Left ventricle myocardium inferior (tissue), 1 donor: ENCODE results near the gene EHBP1L1. TPM values are rescaled to one million over a fixed set of nuclear protein-coding genes. Genes with fewer than 3 reads are reported as not detected.

Experiments used
- DNase-seq: peaks from one replicate; pipeline ENCODE4 v3.0.0-alpha.2; 2020
- H3K27ac ChIP-seq: fragments of 200-600 bp; replicated peaks from 2 replicates; pipeline ENCODE4 v1.8.0; 2021
- H3K27me3 ChIP-seq: fragments of 200-600 bp; 2 replicates; pipeline ENCODE4 v1.8.0; 2021; ENCODE audit warnings: low read depth
- H3K36me3 ChIP-seq: fragments of 200-600 bp; 2 replicates; pipeline ENCODE4 v1.8.0; 2021
- H3K4me1 ChIP-seq: fragments of 200-600 bp; 2 replicates; pipeline ENCODE4 v1.8.0; 2021
- H3K4me3 ChIP-seq: fragments of 200-600 bp; 2 replicates; pipeline ENCODE4 v1.8.0; 2021; ENCODE audit warnings: mild to moderate bottlenecking, moderate library complexity
- H3K9me3 ChIP-seq: fragments of 200-600 bp; replicated peaks from 2 replicates; pipeline ENCODE4 v1.8.0; 2021
- CTCF ChIP-seq: fragments of 200-600 bp; IDR thresholded peaks from 2 replicates; pipeline ENCODE4 v1.8.0; 2021; ENCODE audit warnings: antibody characterized with exemption, mild to moderate bottlenecking, borderline replicate concordance
- intact Hi-C: fragments of 100-400 bp; cut with micrococcal nuclease; formaldehyde crosslinking; loops from one replicate; pipeline ENCODE4 v1.11.0; 2022
- total RNA-seq: library from RNA; stranded (reverse); fragmentation: NEBNext Ultra II Directional; extraction: Animal tissue kit (Norgen Biotek cat#: 25700); gene quantifications from one replicate; pipeline ENCODE4 v1.2.1, GENCODE V29; 2021
- donor health status: DM: no; HTN: yes; CAD: no; lungs with severe emphysema.

EHBP1L1 gene
- total RNA-seq, 1 donor from 2014 or later, result 69.5 TPM

GRCh38 chr11:65541093-65541982, 34.5 kb upstream of the EHBP1L1 start:
- Histone ChIP-seq H3K36me3 (peaks cover 28% of the 10 kb centered on the region), H3K27me3 (no peaks in the 10 kb centered on the region)
- intact Hi-C loops, result no loop called here

GRCh38 chr11:65542738-65543390, 33.0 kb upstream of the EHBP1L1 start:
- no peak for TF ChIP-seq CTCF
- H3K4me1 ChIP-seq, result peaks cover 29% of the 10 kb centered on the region
- intact Hi-C loops, result no loop called here

More at GRCh38 chr11:65541093-65541982, 34.5 kb upstream of the EHBP1L1 start:
- H3K4me1 ChIP-seq, result peaks cover 29% of the 10 kb centered on the region
- peak overlapping the region; percentile 94 for H3K27ac ChIP-seq
- no peaks in the 10 kb centered on the region for H3K9me3 ChIP-seq
- peak overlapping the region; percentile 65 for H3K4me3 ChIP-seq
- no peak for DNase-seq
- no peak for TF ChIP-seq CTCF

GRCh38 chr11:65545853-65546216, 30.0 kb upstream of the EHBP1L1 start:
- Histone ChIP-seq H3K27ac (no peak overlapping the region), H3K4me3 (no peak overlapping the region), H3K9me3 (no peaks in the 10 kb centered on the region), H3K4me1 (peaks cover 13% of the 10 kb centered on the region), H3K27me3 (no peaks in the 10 kb centered on the region), H3K36me3 (peaks cover 42% of the 10 kb centered on the region)
- DNase-seq, result no peak
- intact Hi-C loops, result no loop called here
- TF ChIP-seq CTCF, result no peak

More at GRCh38 chr11:65542738-65543390, 33.0 kb upstream of the EHBP1L1 start:
- no peak overlapping the region for H3K4me3 ChIP-seq
- no peak overlapping the region for H3K27ac ChIP-seq
- H3K36me3 ChIP-seq, result peaks cover 30% of the 10 kb centered on the region
- no peak for DNase-seq
- H3K27me3 ChIP-seq, result no peaks in the 10 kb centered on the region
- no peaks in the 10 kb centered on the region for H3K9me3 ChIP-seq

- Histone ChIP-seq H3K4me1 (peaks cover 7% of the 10 kb centered on the region), H3K27ac (no peak overlapping the region), H3K4me3 (peak overlapping the region; percentile 33), H3K9me3 (no peaks in the 10 kb centered on the region), H3K36me3 (peaks cover 48% of the 10 kb centered on the region), H3K27me3 (no peaks in the 10 kb centered on the region)
- DNase-seq, result peak; percentile 77
- no peak for TF ChIP-seq CTCF
- intact Hi-C loops, result no loop called here
These were observed 29.5 kb upstream of the EHBP1L1 start for GRCh38 chr11:65546217-65546958.

- no peak for TF ChIP-seq CTCF
- Histone ChIP-seq H3K9me3 (no peaks in the 10 kb centered on the region), H3K4me1 (peaks cover 8% of the 10 kb centered on the region), H3K27ac (no peak overlapping the region), H3K36me3 (peaks cover 56% of the 10 kb centered on the region), H3K27me3 (no peaks in the 10 kb centered on the region), H3K4me3 (no peak overlapping the region)
- intact Hi-C loops, result no loop called here
- DNase-seq, result no peak
These were observed 28.3 kb upstream of the EHBP1L1 start for GRCh38 chr11:65547446-65548125.
